GM19043 (cell line): ENCODE data around the gene SERPINB13.
"Not testable (repeated sequence)": the region's sequence is repeated elsewhere in the genome, so short reads cannot be mapped to it uniquely, and the experiment has no call there.

Experiments used
- ATAC-seq: cut with Tn5 transposase; IDR thresholded peaks from one replicate; pipeline ENCODE4 v1.9.1; 2021; ENCODE audit warnings: low read depth; ENCODE audit not compliant: unreplicated experiment

Gene SERPINB13

DNA sequence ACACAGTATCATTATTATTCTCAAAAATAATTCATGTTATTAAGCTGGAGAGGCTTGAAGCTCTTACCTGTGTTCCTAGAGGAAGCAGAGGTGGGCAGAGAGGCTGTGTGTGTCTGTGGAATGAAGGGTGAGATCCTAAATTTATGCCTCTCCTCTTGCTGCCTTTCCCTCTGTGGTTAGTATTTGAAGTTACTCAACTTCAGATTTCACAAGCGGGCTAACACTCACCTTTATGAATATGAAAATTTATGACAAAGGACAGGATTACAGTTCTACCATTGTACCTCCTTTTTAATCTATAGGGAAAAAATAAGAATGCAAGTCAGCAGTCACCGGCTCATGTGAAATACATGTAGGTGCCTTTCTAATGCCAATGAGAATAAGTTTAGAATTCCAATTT is 57.0 kb downstream of the SERPINB13 start, which contains the start of gene SERPINB4:
TSS of gene SERPINB4 (minus strand) at position 115 of the 400 bp plus-strand sequence. CDS start 679 bp downstream, outside the sequence.
- not testable (repeated sequence) for ATAC-seq

DNA sequence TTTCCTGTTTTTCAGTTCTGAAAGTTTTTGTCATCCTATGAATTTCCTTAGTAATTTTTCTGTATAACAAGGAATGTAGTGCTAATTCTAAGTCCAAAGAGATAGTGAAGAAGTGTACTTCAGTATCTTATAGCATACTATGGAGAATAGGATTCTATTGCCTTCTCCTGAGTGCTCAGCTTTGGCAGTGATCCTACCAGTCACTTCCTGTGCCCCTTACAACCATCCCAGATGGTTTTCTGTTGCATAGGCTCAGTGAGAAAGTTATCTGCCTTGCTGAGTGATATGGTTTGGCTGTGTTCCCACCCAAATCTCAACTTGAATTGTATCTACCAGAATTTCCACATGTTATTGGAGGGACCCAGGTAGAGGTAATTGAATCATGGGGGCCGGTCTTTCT is 57.6 kb downstream of the SERPINB13 start:
- not testable (repeated sequence) for ATAC-seq

DNA sequence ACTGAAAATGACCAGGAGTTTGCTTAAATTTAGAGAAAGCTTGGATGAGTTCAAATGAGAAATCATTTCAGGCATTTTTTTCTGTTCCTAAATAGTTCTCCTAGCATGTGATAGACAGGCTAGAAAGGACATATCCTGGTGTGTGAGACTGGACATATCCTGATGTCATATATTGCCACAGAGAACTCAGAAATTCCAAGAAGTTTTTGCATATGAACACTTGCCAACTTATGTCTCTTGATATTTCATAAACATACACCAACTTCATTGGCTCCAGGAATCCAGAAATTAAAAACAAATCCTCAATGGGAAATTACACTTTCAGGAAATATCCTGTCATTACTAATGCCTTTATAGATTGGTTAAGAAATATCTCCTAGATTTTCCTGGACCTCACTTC is 59.8 kb downstream of the SERPINB13 start:
- ATAC-seq: no peak

DNA sequence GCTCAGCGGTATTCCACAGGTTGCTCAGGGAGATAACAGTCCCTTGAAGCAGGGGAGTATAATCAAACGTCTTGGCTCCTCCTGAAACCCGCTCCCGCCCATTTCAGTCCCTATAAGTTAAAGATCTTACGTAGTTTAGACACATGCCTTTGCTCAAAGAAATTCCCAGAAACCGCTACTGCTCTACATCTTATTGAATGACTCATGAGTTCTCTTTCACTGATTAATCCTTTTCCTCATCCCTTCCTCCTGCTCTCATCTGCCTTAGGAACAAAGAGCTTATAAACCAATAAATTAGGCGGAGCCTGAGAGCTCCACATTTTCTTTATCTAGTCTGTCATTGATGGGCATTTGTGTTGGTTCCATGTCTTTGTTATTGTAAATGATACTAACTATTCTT is 61.1 kb downstream of the SERPINB13 start:
- ATAC-seq: no peak
